ENCODE data around the gene IQCF6. TPM values are rescaled to one million over a fixed set of nuclear protein-coding genes. Genes with fewer than 3 reads are reported as not detected.

Gene IQCF6
- polyA plus RNA-seq, 1 donor from 2014 or later = not detected

DNA sequence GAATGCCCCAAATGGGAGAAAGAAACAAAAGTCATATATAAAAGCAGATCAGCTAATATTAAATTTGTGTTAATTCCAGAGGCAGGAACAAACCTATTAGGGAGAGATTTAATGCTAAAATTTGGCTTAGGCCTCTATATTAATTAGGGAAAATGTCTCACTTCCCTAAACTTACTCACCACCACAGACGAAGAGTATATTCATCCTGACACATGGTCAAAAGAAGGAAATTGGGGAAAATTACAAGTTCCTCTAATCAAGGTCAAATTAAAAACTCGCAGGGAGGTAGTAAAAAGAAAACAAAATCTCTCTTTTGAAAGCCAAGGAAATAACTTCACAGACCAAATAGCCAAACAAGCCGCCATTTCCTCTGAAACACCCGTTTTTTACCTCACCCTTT lies 39.9 kb downstream of the IQCF6 start:
- Mint-ChIP-seq H3K9me3 (peaks cover 0 to 3% (median under 1%) of the 10 kb centered on the region in 3 donors), H3K4me3 (no peak overlapping the region), H3K36me3 (no peaks in the 10 kb centered on the region), H3K27me3 (peaks cover 23% of the 10 kb centered on the region), H3K27ac (no peak overlapping the region), H3K4me1 (peaks cover 0 to 2% (median 0%) of the 10 kb centered on the region in 3 donors)

DNA sequence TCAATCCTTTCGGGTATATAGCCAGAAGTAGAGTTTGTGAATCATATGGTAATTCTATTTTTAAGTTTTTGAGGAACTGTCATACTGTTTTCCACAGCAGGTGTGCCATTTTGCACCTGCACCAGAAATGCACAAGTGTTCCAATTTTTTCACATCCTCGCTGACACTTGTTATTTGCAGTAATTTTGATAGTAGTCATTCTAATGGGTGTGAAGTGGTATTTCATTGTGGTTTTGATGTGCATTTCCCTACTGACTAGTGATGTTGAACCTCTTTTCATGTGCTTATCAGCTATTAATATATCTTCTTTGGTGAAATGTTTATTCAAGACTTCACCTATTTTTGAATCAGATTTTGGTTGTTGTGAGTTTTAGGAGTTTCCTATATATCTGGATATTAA lies 43.1 kb downstream of the IQCF6 start:
- Mint-ChIP-seq H3K4me1 (no peaks in the 10 kb centered on the region), H3K9me3 (peaks cover 0 to 4% (median 3%) of the 10 kb centered on the region in 3 donors), H3K4me3 (no peak overlapping the region), H3K36me3 (no peaks in the 10 kb centered on the region), H3K27ac (no peak overlapping the region), H3K27me3 (peaks cover 22% of the 10 kb centered on the region)

DNA sequence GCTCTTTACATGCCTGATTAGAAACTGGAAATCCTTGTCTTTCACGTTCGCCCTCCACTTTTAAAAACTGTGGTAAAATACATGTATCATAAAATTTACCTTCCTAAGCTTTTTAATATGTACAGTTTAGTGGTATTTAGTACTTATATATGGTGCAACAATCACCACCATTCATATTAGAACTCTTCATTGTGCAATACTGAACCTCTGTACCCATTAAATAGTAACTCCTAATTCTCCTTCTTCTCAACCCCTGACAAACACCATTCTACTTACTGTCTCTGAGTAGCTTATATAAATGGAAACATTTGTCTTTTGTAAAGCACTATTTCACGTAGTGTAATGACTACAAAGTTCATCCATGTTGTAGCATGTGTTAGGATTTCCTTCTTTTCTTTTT lies 44.0 kb downstream of the IQCF6 start:
- Mint-ChIP-seq H3K27me3 (peaks cover 19% of the 10 kb centered on the region), H3K9me3 (peaks cover 0 to 4% (median 3%) of the 10 kb centered on the region in 3 donors), H3K4me3 (no peak overlapping the region), H3K36me3 (no peaks in the 10 kb centered on the region), H3K4me1 (no peaks in the 10 kb centered on the region), H3K27ac (no peak overlapping the region)

DNA sequence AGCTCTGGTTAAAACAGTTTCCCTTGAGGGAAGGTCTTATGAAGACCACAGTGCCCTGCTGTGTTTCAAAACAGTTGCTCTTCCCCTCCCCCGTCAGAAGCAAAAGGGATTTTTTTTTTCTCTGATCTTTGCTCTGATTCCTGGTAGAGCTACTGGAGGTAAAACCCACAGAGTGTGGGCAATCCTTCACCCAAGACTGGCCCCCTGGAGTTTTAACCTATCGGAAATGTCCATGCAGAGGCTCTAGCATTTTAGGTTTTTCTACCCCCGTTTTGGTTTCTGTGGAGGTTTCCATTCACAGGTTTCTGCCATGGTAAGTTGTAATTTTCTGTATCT lies 44.5 kb downstream of the IQCF6 start:
- peaks cover 19% of the 10 kb centered on the region for H3K27me3 Mint-ChIP-seq
- H3K27ac Mint-ChIP-seq = no peak overlapping the region
- H3K9me3 Mint-ChIP-seq = peaks cover 0 to 4% (median 3%) of the 10 kb centered on the region in 3 donors
- no peaks in the 10 kb centered on the region for H3K4me1 Mint-ChIP-seq
- H3K36me3 Mint-ChIP-seq = no peaks in the 10 kb centered on the region
- H3K4me3 Mint-ChIP-seq = no peak overlapping the region

DNA sequence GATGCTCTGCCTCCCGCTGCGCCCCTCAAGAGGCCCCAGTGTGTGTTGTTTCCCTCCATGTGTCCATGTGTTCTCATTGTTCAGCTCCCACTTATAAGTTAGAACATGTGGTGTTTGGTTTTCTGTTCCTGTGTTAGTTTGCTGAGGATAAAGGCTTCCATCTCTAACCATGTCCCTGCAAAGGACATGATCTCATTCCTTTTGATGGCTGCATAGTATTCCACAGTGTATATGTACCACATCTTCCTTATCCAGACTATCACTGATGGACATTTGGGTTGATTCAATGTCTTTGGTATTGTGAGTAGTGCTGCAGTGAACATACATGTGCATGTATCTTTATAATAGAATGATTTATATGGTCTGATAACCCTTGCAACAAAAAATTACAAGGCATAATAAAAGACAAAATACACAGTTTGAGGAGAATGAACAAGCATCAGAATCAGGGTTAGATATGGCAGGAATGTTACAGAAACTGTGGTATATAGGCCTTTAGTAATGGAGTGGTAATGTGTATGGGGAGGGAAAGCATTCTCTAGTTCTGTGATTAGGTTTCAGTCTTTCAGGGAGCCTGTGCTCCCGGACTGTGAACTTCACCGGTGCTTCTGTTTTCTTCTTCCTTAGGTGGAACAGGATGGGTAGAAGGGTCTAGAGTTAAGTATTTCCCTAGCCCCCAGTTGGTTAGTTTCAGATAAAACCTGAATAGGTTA lies 45.0 kb downstream of the IQCF6 start:
- no peaks in the 10 kb centered on the region for H3K4me1 Mint-ChIP-seq

DNA sequence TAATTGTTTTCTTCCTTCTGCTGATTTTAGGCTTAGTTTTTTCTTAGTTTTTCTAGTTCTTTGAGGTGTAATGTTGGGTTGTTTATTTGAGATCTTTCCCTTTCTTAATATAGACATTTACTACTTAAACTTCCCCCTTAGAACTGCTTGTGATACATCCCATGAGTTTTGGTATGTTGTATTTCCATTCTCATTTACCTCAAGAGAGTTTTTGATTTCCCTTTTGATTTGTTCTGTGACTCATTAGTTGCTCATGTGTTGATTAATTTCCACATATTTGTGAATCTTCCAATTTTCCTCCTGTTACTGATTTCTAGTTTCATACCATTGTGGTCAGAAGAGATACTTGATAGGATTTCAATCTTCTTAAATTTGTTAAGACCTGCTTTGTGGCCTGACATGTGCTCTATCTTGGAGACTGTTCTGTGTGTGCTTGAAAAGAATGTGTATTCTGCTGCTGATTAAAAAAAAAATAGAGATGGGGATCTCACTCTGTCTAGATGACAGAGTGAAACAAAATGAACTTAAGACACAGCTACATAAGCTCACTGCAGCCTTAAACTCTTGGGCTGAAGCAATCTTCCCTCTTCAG lies 49.9 kb downstream of the IQCF6 start:
- H3K27me3 Mint-ChIP-seq = peaks cover 3% of the 10 kb centered on the region
- no peak overlapping the region for H3K27ac Mint-ChIP-seq
- no peaks in the 10 kb centered on the region for H3K36me3 Mint-ChIP-seq
- H3K4me1 Mint-ChIP-seq = no peaks in the 10 kb centered on the region
- peaks cover 0 to 4% (median 3%) of the 10 kb centered on the region in 3 donors for H3K9me3 Mint-ChIP-seq
- H3K4me3 Mint-ChIP-seq = no peak overlapping the region

More for the DNA sequence above, 45.0 kb downstream of the IQCF6 start:
- no peak overlapping the region for H3K27ac Mint-ChIP-seq
- H3K27me3 Mint-ChIP-seq = peaks cover 19% of the 10 kb centered on the region
- no peaks in the 10 kb centered on the region for H3K36me3 Mint-ChIP-seq
- H3K4me3 Mint-ChIP-seq = no peak overlapping the region
- H3K9me3 Mint-ChIP-seq = peaks cover 0 to 4% (median 3%) of the 10 kb centered on the region in 3 donors

Other genes starting within 250 kb of the IQCF6 start
- gene RAD54L2, start 240.5 kb downstream of the IQCF6 start, polyA plus RNA-seq = 15.0 TPM
- gene TEX264, start 108.0 kb downstream of the IQCF6 start, polyA plus RNA-seq = 100 TPM
- not detected for gene GRM2, start 72.2 kb downstream of the IQCF6 start, polyA plus RNA-seq
- gene IQCF2, start 82.4 kb upstream of the IQCF6 start, polyA plus RNA-seq = not detected
- gene IQCF5, start 96.4 kb upstream of the IQCF6 start, polyA plus RNA-seq = not detected
- not detected for gene IQCF1, start 124.1 kb upstream of the IQCF6 start, polyA plus RNA-seq
- gene RRP9, start 162.7 kb upstream of the IQCF6 start, polyA plus RNA-seq = 28.8 TPM
- 15.5 TPM for gene PARP3, start 163.1 kb upstream of the IQCF6 start, polyA plus RNA-seq
- gene GPR62, start 176.1 kb upstream of the IQCF6 start, polyA plus RNA-seq = not detected
- 13.9 TPM for gene PCBP4, start 188.2 kb upstream of the IQCF6 start, polyA plus RNA-seq
- 106 TPM for gene ABHD14B, start 194.8 kb upstream of the IQCF6 start, polyA plus RNA-seq
- gene ABHD14A, start 195.8 kb upstream of the IQCF6 start, polyA plus RNA-seq = 61.6 TPM
- gene ACY1, start 204.3 kb upstream of the IQCF6 start, polyA plus RNA-seq = 18.0 TPM
- 1,567 TPM for gene RPL29, start 216.7 kb upstream of the IQCF6 start, polyA plus RNA-seq